GM08714 (cell line): ENCODE results near the gene FAM76A.
"Not testable (repeated sequence)": the region's sequence is repeated elsewhere in the genome, so short reads cannot be mapped to it uniquely, and the experiment has no call there.

ENCODE experiments used
- H3K4me3 ChIP-seq: fragments of 200-500 bp; sonication (Bioruptor generic); 2 replicates; pipeline ENCODE4 v1.5.1; 2014; ENCODE audit warnings: mild to moderate bottlenecking, low read length, inconsistent platforms
- ZNF274 ChIP-seq: IDR thresholded peaks from 2 replicates; pipeline ENCODE4 v1.6.1; 2012; ENCODE audit warnings: mild to moderate bottlenecking, low read depth, low read length

FAM76A gene

GRCh38 chr1:27784700-27785099 is 58.9 kb downstream of the FAM76A start:
- H3K4me3 ChIP-seq: no peak overlapping the region
- TF ChIP-seq ZNF274: no peak

GRCh38 chr1:27785781-27786455 is 60.2 kb downstream of the FAM76A start:
- no peak for TF ChIP-seq ZNF274
- no peak overlapping the region for H3K4me3 ChIP-seq

GRCh38 chr1:27787895-27788294 is 62.1 kb downstream of the FAM76A start:
- TF ChIP-seq ZNF274: no peak
- no peak overlapping the region for H3K4me3 ChIP-seq

GRCh38 chr1:27789540-27790041 is 63.8 kb downstream of the FAM76A start:
- H3K4me3 ChIP-seq: no peak overlapping the region
- no peak for TF ChIP-seq ZNF274

- H3K4me3 ChIP-seq: not testable (repeated sequence)
These were observed 64.5 kb downstream of the FAM76A start for GRCh38 chr1:27790270-27790669.

- H3K4me3 ChIP-seq: no peak overlapping the region
- TF ChIP-seq ZNF274: no peak
These were observed 69.8 kb downstream of the FAM76A start for GRCh38 chr1:27795601-27796000.

- H3K4me3 ChIP-seq: no peak overlapping the region
- no peak for TF ChIP-seq ZNF274
These were observed 79.0 kb downstream of the FAM76A start for GRCh38 chr1:27804791-27805190.

- no peak for TF ChIP-seq ZNF274
These were observed 81.0 kb downstream of the FAM76A start for GRCh38 chr1:27806758-27807157.

GRCh38 chr1:27807385-27807784 is 81.6 kb downstream of the FAM76A start:
- H3K4me3 ChIP-seq: no peak overlapping the region
- TF ChIP-seq ZNF274: no peak

More at GRCh38 chr1:27806758-27807157, 81.0 kb downstream of the FAM76A start:
- H3K4me3 ChIP-seq: no peak overlapping the region

GRCh38 chr1:27808131-27808530 is 82.4 kb downstream of the FAM76A start:
- not testable (repeated sequence) for H3K4me3 ChIP-seq

GRCh38 chr1:27809883-27810282 is 84.1 kb downstream of the FAM76A start:
- H3K4me3 ChIP-seq: no peak overlapping the region
- no peak for TF ChIP-seq ZNF274

- no peak overlapping the region for H3K4me3 ChIP-seq
- TF ChIP-seq ZNF274: no peak
These were observed 86.2 kb downstream of the FAM76A start for GRCh38 chr1:27811741-27812500.
